HG03060 (cell line): ENCODE measurements around the gene SLC7A4.
"Not testable (repeated sequence)": the region's sequence is repeated elsewhere in the genome, so short reads cannot be mapped to it uniquely, and the experiment has no call there.

Experiments
- ATAC-seq: cut with Tn5 transposase; IDR thresholded peaks from one replicate; pipeline ENCODE4 v1.9.1; 2021; ENCODE audit warnings: low read depth, moderate number of reproducible peaks; ENCODE audit not compliant: unreplicated experiment

SLC7A4 gene, protein sequence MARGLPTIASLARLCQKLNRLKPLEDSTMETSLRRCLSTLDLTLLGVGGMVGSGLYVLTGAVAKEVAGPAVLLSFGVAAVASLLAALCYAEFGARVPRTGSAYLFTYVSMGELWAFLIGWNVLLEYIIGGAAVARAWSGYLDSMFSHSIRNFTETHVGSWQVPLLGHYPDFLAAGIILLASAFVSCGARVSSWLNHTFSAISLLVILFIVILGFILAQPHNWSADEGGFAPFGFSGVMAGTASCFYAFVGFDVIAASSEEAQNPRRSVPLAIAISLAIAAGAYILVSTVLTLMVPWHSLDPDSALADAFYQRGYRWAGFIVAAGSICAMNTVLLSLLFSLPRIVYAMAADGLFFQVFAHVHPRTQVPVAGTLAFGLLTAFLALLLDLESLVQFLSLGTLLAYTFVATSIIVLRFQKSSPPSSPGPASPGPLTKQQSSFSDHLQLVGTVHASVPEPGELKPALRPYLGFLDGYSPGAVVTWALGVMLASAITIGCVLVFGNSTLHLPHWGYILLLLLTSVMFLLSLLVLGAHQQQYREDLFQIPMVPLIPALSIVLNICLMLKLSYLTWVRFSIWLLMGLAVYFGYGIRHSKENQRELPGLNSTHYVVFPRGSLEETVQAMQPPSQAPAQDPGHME

GRCh38 chr22:21032037-21032867 is at the start of gene SLC7A4:
TSS of gene SLC7A4 (minus strand) at chr22:21032561. CDS start at chr22:21031812, 749 bp downstream.
- ATAC-seq, result no peak

- no peak for ATAC-seq
Observed at GRCh38 chr22:21080435-21081137, 48.2 kb upstream of the SLC7A4 start.

GRCh38 chr22:21079493-21079892 is 47.1 kb upstream of the SLC7A4 start:
- ATAC-seq, result no peak

- ATAC-seq, result no peak
Observed at GRCh38 chr22:21078916-21079315, 46.6 kb upstream of the SLC7A4 start.

DNA sequence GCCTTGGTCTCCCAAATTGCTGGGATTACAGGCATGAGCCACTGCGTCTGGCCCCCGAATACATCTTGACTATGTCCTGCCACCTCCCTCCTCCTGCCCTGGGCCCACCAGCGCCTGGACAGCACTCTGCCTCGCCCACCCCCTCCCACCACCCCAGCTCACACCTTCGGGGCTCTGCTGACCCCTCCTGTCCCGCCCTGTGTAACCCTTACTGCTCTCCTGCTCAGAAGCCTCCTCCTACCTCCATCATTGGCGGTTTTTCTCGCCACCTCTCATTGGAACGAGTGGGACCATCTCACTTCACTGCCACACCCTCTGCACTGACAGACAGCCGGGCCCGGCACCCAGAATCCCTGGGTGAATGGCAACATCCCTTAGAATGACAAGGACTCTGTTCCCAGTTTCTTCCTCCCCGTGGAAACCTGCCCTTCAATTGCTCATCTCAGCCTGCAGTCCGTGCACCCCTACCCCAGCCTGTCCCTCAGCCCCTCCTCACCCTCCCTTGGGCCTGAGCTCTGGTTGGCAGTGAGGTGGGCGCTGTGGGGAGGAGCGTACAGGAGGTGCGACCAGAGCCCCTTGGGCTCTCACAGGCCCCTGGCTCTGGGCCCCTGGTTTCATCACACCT is 45.6 kb upstream of the SLC7A4 start:
- ATAC-seq, result no peak

- ATAC-seq, result no peak
Observed at GRCh38 chr22:21076912-21077625, 44.7 kb upstream of the SLC7A4 start.

DNA sequence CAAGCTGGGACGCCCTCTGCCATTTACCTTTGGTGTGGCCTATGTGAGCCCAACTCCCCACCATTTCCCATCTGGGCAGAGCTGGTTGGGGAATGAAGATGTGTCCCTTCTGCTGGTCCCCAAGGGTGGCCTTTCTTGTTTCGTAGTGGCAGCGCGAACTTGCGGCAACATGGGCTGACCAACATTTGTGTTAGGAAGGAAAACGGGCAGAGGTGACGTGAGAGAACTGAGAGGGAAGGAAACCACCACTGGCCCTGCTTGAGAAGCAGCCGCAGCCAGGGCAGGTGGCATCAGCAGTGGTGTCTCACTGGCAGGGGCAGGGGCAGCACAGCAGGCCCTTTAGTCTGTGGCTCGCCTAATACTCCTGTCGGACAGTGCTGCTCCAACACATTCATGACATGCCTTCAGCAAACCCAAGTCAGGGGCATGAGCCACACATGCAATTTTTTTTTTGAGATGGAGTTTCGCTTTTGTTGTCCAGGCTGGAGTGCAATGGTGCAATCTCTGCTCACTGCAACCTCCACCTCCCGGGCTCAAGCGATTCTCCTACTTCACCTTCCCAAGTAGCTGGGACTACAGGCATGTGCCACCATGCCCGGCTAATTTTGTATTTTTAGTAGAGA is 43.3 kb upstream of the SLC7A4 start:
- no peak for ATAC-seq

- ATAC-seq, result no peak
Observed at GRCh38 chr22:21074102-21074715, 41.8 kb upstream of the SLC7A4 start.

GRCh38 chr22:21073482-21073881 is 41.1 kb upstream of the SLC7A4 start:
- no peak for ATAC-seq

GRCh38 chr22:21073023-21073422 is 40.7 kb upstream of the SLC7A4 start:
- no peak for ATAC-seq

- not testable (repeated sequence) for ATAC-seq
Observed at GRCh38 chr22:21071796-21072195, 39.4 kb upstream of the SLC7A4 start.

GRCh38 chr22:21070690-21071615 is 38.6 kb upstream of the SLC7A4 start:
- no peak for ATAC-seq

DNA sequence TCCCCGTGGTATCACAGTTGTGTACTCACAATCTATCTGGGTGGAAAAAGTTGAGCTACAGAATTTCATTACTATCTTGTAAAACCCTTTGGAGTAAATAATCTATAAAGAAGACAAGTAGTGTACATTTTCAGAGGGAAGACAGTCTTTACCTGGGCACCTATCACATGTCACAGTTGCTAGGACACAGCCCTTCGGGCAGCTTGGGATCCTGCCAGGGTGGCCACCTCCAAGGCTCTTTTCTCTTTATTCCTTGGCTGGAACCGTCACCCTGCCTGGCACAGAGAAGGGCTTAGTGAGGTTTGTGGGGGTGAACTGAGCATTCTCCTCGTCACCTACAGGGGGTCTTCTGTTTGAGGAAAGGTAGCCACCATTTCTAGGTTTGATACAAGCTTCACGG is 37.0 kb upstream of the SLC7A4 start:
- no peak for ATAC-seq

GRCh38 chr22:21068681-21069276 is 36.4 kb upstream of the SLC7A4 start:
- ATAC-seq, result no peak

GRCh38 chr22:21067901-21068680 is 35.7 kb upstream of the SLC7A4 start:
- no peak for ATAC-seq
